Hematopoietic multipotent progenitor cell treated with erythropoietin and hydrocortisone succinate and interleukin-3 and kit ligand, for 15 days (in vitro differentiated cells): ENCODE measurements around the gene FRG2C.
"Not testable (repeated sequence)": the region's sequence is repeated elsewhere in the genome, so short reads cannot be mapped to it uniquely, and the experiment has no call there.

Experiments
- DNase-seq: peaks from one replicate; pipeline ENCODE4 v3.0.0-alpha.2; 2015; ENCODE audit warnings: low spot score

FRG2C gene

GRCh38 chr3:75669348-75670297, 5.5 kb downstream of the FRG2C start:
- not testable (repeated sequence) for DNase-seq

DNA sequence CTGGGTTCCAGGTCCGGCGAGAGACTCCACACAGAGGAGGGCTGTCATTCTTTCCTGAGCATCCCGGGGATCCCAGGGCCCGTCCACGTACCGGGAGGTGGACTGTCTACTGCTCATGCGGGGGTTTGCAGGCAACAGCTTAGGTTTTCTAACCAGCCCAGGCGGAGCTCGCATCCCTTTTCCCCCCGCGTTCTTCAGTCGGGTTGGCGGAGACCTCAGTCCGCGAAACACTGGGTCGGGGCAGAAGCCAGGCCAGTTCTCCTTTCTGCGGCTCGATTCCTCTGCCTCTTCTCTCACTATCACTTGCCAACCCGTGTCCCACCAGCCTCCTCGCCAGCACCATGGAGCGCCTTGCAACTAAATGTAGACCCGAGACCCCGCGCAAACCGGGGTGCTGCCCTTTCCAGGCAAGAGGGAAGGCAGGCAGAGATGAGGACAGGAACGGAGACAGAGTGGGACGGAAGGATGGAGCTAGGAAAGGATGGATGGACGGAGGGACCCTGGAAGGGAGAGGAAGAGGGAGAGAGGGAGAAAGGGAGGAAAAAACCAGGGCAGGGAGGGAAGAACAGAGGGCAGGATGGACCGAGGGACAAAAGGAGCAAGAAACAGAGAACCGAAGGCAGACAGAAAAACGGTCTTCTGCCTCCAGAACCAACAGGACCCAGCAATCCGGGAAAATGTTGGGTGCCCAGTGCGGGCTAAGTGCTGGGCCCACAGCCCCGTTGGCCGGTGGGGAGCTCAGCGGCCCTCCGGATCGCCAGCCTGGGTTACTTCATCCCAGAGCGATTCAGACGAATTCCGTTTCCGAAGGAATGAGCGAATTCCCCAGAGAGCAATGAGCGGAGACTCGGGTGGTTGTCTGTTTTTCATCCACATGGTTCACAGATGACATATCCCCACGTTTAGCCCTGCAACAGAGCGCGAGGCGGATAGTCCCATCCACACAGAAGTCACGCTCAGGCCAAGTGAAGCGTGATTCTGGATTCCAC, 6.5 kb downstream of the FRG2C start:
- DNase-seq, result not testable (repeated sequence)

DNA sequence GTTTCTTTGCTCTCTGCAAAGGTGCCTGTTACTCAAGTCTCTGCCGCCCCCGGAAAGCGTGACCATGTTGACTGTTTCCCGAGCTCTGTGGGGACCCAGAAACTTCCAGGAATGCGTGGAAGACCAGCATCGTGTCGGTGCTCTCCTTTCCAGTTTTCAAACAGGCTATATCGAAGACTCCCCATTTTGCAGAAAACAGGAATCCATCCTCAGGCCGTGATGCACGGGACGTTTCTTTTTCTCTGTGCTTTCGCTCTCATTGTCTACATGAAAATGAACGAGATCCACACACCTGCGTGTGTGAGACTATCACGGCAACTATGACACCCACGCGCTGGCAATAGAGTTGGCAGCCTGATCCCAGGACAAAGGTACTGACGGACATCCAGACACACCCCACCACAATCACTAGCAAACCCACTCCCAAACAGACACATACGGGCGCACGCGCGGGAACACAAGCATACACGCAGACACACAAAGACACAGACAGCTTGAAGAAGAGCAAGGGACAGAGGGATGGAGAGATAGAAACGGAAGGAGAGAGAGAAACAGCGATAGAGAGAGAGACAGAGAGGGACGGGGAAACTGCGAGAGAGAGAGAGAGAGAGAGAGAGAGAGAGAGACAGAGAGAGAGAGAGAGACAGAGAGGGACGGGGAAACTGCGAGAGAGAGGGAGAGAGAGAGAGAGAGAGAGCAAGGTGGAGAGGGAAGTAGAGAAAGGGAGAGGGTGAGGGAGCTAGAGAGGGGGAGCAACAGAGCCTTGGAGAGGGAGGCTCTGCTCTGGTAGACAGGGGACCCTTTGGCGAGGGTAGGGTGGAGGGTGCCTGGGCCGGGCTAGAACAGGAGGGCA, 7.4 kb downstream of the FRG2C start:
- DNase-seq, result not testable (repeated sequence)

- DNase-seq, result not testable (repeated sequence)
Measured at GRCh38 chr3:75672140-75672775, 8.1 kb downstream of the FRG2C start.

DNA sequence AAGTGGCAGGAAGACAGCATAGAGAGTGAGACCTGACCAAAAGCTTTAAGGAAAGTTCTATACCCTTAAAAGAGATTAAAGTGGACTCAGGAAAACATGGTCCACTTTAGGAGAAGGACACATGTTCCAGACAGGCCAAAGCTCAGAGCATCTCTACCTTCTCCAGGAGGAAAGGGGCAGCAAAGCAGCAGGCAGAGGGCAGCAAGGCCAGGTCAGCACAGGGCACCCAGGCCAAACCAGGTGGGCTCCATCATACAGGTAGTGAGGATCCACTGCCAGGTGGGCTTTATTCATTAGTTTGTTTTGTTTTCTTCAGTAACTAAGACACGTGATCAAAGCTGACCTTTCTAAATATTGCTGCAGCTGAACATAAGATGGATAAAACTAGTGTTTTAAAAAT, 19.8 kb downstream of the FRG2C start:
- not testable (repeated sequence) for DNase-seq

- DNase-seq, result no peak
Measured at GRCh38 chr3:75687323-75687722, 23.2 kb downstream of the FRG2C start.

GRCh38 chr3:75692061-75692460, 27.9 kb downstream of the FRG2C start:
- DNase-seq, result no peak
